Middle frontal gyrus (tissue), 1 donor: ENCODE results near the gene DLGAP4.

Experiments used
- DNase-seq: peaks from one replicate; pipeline ENCODE4 v3.0.0-alpha.2; 2015; ENCODE audit warnings: low spot score; ENCODE audit errors: extremely low spot score

The DLGAP4 gene

DNA sequence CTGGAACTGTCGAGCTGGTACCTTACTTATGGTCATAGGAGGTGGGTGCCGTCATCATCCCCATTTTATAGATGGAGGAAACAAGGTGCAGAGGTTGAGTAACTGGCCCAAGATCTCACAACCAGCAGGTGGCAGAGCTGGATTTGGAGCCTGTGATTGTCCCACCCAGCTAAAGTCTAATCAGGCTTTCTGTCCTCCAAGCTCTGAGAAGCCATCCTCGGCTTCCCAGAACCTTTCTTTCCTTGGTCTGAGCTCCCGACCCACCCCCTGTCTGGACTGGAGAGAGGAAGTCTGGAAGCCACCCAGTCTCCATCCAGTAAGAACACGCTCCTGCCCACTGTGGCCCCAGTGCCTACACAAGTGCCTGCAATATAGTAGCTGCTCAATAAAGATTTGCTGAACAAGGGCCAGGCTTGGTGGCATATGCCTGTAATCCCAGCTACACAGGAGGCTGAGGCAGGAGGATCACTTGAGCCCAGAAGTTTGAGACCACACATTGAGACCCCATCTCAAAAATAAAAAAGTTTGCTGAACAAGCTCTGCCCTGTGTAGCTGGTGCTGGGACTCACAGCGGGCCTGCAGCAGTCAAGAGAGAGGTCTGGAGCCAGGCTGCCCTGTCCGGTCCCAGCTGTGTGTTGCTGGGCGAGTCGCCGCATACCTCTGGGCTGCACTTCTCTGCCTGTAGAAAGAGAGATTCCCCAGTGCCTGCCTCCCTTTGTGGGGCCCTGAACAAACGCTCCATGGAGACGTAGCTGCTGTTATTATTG, 32.5 kb upstream of the DLGAP4 start:
- DNase-seq: no peak

DNA sequence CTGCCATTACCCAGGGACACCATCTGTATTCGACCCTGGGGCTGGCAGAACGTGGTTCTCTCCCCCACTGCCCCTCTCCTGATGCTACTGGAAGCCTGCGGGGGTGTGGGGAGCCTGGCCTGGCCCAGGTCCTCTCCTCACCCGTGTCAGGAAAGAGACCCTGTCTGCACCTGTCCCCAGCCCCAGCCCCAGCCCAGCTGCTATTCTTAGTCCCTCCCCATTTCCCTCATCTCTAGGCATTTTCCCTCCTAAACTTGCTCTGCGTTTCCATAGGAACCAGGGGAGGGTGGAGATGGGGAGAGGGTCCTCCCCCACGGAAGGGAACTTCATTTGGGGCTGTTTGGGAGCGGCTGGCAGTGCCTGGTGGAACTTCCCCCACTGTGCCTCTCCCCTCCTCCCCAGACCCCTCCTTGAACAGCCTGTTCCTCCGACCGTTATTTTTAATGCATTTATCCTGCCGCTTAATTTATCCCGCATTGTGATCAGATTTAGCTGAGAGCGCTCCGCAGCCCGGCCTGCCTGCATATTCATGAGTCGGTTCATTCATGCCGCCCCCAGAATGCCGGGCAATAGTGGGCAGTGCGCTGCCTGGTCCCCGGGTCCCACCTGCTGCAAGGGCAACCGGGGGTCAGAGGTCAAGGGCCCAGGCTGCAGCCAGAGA, 31.8 kb upstream of the DLGAP4 start:
- no peak for DNase-seq

DNA sequence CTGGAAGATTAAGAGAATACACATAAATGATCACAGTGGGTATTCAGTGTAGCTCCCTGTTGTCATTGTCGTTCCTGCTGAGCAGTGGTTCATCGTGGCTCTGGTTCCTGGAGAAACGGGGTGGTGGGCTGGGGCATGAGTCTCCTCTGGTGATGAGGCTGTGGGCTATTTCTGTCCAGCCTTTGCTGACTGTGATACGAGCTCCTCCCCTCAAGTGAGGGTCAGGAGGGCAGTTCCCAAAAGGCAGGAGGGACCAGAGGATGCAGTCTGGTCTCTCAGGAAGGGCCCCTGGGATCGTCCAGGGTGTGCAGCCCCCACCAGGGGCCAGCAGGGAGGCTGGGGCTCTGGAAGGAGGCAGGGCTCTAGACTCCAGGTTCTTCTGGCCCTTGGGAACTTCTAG, 31.1 kb upstream of the DLGAP4 start:
- DNase-seq: no peak

DNA sequence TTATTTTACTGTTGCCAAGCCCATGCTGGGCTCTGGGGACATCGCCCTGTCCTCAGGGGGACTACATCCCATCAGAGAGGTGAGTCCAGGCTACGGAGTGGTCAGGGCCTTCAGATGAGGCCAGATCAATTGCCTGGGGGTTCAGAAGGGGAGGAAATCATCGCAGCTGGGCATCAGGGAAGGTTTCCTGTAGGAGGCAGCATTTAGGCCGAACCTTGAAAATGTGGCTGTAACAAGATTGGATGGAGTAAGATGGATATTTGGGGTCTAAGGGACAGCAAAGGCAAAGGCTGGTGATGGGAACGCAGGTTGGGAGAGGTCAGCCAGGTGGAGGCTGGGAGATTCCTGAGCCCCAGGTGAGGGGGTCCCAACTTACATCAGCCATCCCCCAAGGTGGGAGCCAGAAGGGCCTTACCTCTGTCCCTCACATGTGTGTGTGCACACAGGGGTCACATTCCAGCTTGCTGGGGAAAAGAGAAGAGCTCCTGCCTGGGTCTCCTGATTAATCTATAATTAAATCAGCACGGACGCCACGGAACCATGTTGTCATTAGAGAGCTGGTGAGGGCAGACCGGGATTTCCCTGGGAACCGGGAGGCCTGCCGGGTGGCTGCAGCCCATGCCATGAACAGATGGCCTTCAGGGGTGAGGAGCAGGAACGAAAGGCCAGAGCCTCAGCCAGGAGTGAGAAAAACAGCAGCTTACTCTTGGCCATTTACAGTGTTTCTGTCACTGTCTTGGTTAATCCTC, 30.5 kb upstream of the DLGAP4 start:
- no peak for DNase-seq

DNA sequence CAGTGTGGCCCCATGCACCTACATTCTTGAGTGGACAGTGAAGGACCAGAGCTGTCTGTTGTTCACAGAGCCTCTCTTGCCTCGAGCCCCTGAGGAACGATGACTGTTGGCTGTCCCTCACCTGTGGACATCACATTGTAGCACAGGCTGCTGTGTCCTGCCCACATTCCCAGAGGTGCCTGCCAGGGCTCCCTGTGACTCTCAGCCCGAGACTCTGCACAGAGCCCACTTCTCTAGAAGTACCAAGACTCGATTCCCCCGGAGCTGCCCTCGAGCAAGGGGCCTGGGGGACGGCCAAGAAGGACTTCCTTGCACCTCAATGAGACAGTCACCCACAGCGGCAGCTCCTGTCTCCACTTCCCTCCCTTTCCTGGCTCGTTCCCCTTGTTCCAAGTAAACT, 28.6 kb upstream of the DLGAP4 start:
- DNase-seq: no peak

DNA sequence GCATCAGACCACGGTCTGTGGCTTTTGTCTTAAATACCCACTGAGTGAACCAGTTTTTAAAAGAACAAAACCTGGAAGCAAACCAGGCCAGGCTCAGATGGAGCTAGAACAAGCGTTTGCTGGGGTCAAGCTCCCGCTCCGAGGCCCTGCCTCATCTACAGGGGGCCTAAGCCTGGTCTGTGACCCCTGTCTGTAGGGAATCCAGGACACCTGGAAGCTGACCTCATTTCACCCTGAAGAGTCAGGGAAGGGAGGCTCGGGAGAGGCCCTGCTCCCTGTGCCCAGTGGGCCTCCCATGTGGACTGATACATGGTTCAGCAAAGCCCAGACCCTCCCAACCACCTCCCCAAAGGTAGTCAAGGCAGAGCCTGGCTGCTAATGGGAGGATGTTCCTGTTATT, 26.8 kb upstream of the DLGAP4 start:
- DNase-seq: no peak

DNA sequence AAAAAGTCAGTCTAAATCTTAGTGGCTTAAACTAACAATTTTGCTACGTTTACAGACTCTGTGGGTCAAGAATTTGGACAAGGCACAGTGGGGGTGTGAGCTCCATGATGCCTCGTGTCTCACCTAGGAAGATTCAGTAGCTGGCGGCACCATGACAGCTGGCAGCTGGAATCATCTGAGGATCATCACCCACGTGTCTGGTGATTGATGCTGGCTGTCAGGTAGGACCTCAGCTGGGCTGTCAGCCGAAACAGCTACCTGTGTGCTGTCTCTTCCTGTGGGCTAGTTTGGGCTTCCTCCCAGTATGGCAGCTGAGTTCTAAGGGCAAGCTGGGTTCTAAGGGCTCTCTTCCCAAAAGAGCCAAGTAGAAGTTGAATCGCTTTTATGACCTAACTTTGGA, 26.4 kb upstream of the DLGAP4 start:
- no peak for DNase-seq

DNA sequence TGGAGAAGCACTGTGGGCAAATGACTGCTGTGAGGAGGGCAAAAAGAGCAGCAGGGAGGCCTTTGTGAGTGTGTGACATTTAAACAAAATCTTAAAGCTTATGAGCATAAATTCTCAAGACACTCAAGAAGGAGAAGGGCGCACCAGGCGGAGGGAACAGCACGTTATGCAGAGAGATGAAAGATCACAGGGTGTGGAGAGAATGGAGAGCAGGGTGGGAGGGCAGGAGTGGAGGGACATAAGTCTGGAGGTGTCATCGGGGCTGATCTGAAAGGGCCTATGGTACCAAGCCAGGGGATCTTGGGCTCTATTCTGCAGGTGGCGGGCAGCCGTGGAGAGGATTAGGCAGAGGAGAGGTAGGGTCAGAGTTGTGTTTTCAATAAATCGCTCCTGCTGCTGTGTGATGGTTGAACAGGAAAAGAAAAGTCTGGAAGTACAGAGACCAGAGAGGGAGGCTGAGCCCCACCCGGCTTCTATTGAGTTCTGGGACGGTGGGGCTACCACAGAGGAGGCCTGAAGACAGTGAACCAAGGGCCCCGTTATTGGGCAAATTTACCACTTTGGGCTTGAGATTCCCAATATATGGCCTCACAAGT, 24.3 kb upstream of the DLGAP4 start:
- no peak for DNase-seq

DNA sequence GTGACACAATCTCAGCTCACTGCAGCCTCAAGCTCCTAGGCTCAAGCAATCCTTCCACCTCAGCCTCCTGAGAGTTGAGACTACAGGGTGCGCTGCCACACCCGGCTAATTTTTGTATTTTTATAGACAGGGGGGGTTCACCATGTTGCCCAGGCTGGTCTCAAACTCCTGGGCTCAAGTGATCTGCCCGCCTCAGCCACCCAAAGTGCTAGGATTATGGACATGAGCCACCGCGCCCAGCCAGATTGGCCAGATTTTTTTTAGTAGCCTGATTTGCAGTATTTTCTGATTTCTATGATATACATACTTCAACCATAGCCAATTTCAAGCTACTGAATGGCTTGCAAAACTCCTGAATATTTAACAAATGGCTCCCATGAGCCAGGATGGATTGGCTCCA, 21.4 kb upstream of the DLGAP4 start:
- no peak for DNase-seq

DNA sequence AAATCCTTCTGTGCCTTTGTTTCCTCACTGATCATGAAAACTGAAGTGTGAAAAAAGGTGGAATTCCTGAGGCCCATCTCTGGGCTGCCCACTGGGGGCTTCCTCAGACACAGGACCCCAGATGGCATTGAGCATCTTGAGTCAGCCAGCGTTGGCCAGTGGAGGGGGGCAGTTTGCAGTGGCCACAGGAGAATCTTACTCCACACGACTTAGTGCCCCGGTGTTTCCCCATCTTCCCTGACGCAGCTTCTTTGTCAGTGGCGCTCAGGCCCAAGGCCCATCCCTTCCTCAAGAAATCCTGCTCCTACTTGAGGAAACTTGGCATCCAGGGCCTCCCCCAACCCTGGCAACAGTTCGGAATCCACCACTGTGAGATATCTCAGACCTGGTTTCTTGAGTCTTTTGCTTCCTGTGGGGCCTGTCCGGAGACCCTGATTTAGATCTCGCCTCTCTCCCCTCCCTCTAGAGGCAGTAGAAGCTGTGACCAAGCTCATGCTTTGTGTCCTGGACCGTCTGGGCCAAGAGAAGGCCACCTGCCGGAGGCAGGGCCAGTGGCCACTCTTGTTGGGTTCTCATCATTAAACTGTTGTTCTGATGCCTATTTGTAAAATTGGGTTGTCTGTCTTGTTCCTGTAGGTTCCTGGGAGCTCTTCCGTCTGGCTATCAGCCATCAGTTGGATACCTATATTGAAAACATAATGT, 20.2 kb upstream of the DLGAP4 start:
- no peak for DNase-seq

DNA sequence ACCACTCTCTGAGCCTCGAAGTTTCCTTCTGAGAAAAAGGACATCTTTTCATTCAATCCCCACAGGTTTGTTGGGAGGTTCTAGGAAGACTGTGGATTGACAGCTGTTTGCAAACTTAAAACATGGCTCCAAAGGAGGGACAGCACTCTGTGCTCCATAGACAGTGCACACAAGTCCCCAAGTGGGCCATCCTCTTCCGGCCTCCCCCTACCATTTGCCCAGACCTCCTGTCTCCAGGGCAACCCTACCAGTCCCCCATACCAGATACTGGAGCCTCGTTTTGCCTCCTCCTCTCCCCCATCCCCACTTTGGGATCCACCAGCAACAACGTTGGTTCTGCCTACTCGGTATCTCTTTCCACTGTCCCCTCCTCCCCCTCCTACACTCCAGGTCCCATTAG, 8.5 kb upstream of the DLGAP4 start:
- DNase-seq: no peak

DNA sequence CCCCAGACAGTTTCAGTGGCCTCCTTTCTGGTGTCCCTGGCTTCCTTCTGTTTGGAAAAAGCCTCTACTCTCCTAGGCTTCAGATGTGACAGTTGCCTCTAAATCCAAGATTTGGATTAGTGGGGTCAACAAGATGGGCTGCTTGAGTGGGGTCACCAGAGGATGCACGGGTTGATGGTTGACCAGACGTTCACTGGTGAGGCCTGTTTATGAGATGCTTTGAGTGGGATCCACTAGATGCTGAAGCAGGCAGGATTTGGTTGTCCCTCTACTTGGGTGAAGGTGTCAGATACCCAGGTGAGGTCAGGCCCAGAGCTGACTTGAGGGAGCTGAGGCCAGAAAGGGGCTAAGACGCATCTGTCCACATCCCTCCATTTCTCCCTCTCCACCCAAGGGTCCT, 8.1 kb upstream of the DLGAP4 start:
- no peak for DNase-seq

DNA sequence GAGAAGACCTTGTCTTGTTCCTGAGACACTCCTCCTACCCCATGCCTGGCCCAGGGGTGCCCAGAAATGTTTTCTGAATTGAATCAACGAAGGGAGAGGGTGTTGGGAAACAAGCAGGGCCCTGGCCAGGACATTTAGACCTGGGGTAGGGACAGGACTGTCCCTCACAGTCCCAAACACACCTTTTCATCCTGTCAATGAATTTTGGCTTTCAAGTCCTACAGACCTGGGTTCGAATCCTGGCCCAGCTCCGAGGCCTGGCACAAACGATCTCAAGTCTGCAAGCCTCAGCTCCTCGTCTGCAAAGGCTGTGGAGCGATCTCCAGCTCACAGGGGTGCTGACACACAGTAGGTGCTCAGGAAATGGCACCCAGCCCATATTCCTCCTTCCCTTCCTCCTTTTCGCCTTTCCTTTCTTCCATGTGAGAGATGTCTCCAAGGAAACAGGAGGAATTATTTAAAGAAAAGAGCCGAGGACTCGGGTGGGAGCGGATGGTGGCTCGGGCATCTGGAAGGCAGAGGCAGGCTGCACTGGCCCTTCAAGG, 7.3 kb upstream of the DLGAP4 start:
- no peak for DNase-seq

DNA sequence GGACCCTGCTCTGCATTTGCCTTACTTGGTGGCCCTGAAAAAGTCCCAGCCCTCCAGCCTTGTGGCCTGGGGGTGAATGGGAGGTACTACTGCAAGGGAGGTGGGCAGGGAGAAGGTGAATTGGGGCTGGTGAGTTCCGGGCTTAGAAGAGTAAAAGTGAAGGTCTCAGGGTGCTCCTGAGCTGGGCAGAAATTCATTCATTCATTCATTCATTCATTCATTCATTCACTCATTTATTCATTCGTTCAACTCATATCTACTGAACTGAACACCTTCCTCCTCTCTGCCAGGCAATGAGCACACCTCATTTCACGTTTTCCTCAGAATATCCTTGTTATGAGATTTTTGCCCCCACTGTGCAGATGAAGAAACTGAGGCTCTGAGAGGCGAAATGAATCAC, 6.7 kb upstream of the DLGAP4 start:
- DNase-seq: no peak

DNA sequence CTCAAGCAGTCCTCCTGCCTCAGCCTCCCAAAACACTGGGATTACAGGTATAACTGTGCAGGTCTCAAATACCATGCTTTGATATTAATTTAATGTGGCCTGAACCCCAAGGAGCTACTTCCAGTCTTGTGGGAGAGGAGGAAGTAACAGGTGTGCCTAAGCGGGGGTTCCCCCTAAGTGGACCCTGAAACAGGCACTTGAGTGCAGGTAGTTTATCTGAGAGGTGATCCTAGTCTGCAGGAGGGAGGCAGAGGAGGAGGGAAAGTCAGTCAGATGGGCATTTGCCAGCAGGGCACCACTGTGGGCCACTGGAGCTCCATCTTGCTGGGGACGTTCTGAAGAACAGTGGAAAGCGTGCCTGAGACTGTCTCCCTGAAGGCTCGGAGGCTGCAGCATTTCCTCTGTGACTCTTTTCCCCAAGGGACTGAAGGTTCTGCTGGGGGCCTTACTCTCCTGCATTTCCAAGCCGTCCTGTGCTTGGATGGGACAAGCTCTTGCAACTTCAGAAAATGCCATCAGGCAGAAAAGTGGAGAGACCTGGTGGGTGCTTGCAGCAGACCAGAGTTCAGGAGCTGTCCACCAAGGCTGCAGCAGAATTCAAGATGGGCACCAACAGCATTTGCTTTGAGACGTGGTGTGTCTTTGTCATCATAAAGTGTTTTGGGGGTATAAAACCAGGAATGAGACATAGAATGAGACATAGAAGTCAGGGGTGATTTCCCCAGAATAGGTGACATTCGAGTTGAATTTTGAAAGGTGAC, 4.6 kb upstream of the DLGAP4 start:
- DNase-seq: no peak

DNA sequence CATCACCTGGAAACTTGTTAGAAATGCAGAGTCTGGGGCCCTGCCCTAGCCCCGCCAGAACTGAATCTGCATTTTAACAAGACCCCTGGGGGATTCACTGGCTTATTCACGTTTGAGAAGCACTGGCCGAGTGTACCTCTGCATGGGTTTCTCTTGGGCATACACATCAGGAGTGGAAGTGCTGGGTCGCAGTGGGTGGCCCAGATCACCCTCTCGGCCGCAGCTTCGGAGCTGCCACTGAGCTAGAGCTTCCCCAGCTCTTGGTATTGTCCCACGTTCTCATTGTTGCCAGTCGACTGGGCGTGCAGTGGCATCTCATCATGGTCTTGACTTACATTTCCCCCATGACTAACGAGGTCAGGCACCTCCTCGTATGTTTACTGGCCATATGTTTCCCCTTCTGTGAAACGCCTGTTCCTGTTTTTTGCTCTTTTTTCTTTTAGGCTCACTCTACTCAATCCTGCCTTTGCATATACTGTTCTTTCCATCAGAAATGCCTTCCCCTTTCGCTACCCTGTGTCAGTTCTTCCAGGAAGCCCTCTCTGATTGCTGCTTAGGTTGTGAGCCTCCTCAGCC, 3.0 kb upstream of the DLGAP4 start:
- no peak for DNase-seq

DNA sequence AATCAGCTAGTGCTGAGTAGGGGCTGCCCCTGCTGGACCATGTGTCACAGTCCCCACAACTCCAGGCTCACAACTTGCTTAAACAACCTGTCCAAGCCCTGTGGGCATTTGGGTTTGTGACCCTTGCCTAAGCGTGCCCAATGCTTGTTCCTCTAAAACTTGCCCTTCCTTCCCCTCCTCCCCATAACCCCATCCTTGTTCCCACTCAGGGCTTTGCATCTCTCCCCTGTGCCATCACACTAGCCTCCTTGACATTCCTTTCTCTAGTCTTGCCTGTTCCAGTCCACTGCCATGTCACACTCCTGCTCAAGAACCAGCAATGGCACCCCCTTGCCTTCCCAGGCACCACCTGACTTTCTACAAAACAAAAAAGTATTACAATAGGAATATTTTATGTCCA, 2.3 kb upstream of the DLGAP4 start:
- no peak for DNase-seq

DNA sequence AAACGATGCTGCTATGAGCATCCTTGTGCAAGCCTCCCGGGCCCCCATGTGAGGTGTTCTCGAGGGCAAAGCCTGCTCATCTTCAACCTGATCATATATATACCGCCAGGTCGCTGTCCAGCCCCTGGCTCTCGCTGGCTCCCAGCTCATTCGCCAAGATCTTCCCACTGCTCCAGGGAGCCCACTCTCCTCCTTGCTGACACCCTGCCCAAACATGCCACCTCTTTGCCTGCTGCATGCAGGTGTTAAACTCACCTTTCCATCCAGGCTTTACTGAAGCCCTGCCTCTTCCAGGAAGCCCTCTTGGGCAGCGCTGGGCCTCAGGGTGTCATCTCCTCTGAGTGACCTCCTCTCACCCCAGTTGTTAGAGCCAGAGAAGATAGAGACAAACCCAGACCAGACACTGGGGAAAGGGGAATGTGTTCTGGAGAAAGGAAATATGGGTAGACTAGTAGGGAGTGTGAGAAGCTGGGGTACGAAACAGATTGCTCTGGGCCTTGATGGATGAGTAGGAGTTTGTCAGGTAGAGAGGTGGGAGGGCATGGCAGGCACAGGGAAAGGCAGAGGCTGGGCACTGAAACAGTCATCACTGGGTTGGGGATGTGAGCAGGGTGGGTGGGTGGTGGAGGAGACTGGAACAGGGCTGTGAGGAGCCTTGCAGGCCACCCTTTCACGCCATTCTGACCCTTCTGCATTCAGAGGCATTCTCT, 1.2 kb upstream of the DLGAP4 start:
- no peak for DNase-seq

DNA sequence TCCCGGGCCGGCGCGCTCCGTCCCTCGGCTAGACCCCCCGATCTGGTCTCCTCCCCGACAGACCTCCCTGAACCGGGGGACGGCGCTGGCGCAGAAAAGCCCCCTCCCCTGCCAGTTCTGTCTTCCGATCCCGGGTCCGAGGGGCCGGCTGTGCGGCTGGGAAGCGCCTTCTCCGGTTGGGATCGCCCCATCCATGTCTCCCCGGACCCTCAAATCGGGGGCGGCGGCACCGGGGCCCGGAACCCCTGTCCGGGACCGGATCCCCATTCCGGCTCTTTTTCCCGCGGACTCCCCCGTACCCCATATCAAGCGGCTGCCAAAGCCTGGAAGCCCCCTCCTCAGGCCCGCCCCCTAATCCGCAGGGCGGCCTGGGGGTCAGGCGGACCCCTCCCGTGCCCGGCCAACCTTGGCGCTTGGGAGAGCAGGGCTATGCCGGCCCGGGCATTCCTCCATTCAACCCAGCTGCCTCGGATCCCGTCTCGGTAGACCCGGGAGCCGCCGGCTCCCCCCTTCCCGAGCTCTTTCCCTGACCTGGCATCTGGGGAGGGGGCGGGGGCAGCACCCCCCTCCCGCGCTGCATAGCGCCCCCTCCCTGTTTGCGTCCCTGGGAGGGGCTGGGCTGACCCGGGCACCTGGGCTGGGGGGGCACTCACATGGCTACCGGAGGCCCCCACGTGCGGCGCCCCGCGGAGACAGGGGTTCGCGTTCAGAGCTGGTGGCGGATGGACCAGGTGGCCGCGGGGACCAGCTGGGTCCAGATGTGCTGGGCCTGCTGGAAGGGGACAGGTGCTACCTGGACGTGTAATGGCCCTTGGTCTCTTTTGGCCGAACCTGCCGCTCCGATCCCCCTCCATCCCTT, 643 bp downstream of the DLGAP4 start:
- no peak for DNase-seq
